OCI-M2 (cell line): ENCODE data around the gene RPL32.
"Not testable (repeated sequence)": the region's sequence is repeated elsewhere in the genome, so short reads cannot be mapped to it uniquely, and the experiment has no call there.

Source experiments
- DNase-seq: peaks from one replicate; lab custom pipeline; 2025; ENCODE audit not compliant: unreplicated experiment; lab: John Stamatoyannopoulos, UW

RPL32 gene

GRCh38 chr3:12810013-12810780, 31.2 kb downstream of the RPL32 start:
- DNase-seq: peak; percentile 25

- no peak for DNase-seq
Measured at GRCh38 chr3:12809435-12809834, 31.9 kb downstream of the RPL32 start.

- DNase-seq: no peak
Measured at GRCh38 chr3:12809001-12809400, 32.4 kb downstream of the RPL32 start.

- no peak for DNase-seq
Measured at GRCh38 chr3:12808587-12808986, 32.8 kb downstream of the RPL32 start.

- DNase-seq: no peak
Measured at GRCh38 chr3:12807601-12808359, 33.6 kb downstream of the RPL32 start.

GRCh38 chr3:12807066-12807465, 34.3 kb downstream of the RPL32 start:
- DNase-seq: no peak

- DNase-seq: no peak
Measured at GRCh38 chr3:12803371-12803770, 38.0 kb downstream of the RPL32 start.

- DNase-seq: no peak
Measured at GRCh38 chr3:12799525-12800440, 41.6 kb downstream of the RPL32 start.

GRCh38 chr3:12798559-12799179, 42.7 kb downstream of the RPL32 start:
- no peak for DNase-seq

- no peak for DNase-seq
Measured at GRCh38 chr3:12797892-12798558, 43.3 kb downstream of the RPL32 start.

- no peak for DNase-seq
Measured at GRCh38 chr3:12797124-12797891, 44.1 kb downstream of the RPL32 start.

GRCh38 chr3:12796171-12797123, 44.9 kb downstream of the RPL32 start, which contains the start of gene CAND2:
Gene CAND2, plus strand, starts transcription at chr3:12796680. Its CDS starts 41 bp downstream, at chr3:12796721.
- no peak for DNase-seq

- no peak for DNase-seq
Measured at GRCh38 chr3:12793701-12794100, 47.7 kb downstream of the RPL32 start.

- DNase-seq: no peak
Measured at GRCh38 chr3:12791430-12791829, 49.9 kb downstream of the RPL32 start.

- DNase-seq: not testable (repeated sequence)
Measured at GRCh38 chr3:12787967-12788690, 53.2 kb downstream of the RPL32 start.

GRCh38 chr3:12787346-12787745, 54.0 kb downstream of the RPL32 start:
- DNase-seq: not testable (repeated sequence)

- DNase-seq: no peak
Measured at GRCh38 chr3:12785096-12785495, 56.3 kb downstream of the RPL32 start.
